Ishikawa (cell line): ENCODE data around the gene TRIM33.

Source experiments
- CEBPB ChIP-seq: IDR thresholded peaks from 2 replicates; pipeline ENCODE4 v1.6.1; 2012
- CREB1 ChIP-seq: IDR thresholded peaks from 2 replicates; pipeline ENCODE4 v1.6.1; 2012; ENCODE audit warnings: low read depth
- EGR1 ChIP-seq: IDR thresholded peaks from 2 replicates; pipeline ENCODE4 v1.6.1; 2012
- EP300 ChIP-seq: IDR thresholded peaks from 2 replicates; pipeline ENCODE4 v1.6.1; 2012; ENCODE audit warnings: borderline replicate concordance
- FOXM1 ChIP-seq: IDR thresholded peaks from 2 replicates; pipeline ENCODE4 v1.6.1; 2012; ENCODE audit warnings: low read depth, borderline replicate concordance
- MAX ChIP-seq: IDR thresholded peaks from 2 replicates; pipeline ENCODE4 v1.6.1; 2012
- NFIC ChIP-seq: IDR thresholded peaks from 2 replicates; pipeline ENCODE4 v1.6.1; 2012
- RAD21 ChIP-seq: IDR thresholded peaks from 2 replicates; pipeline ENCODE4 v1.6.1; 2012; ENCODE audit warnings: low read depth
- REST ChIP-seq: IDR thresholded peaks from 2 replicates; pipeline ENCODE4 v1.6.1; 2012; ENCODE audit warnings: low read depth, mild to moderate bottlenecking
- TAF1 ChIP-seq: IDR thresholded peaks from 2 replicates; pipeline ENCODE4 v1.6.1; 2012; ENCODE audit warnings: low read depth, mild to moderate bottlenecking
- TCF12 ChIP-seq: IDR thresholded peaks from 2 replicates; pipeline ENCODE4 v1.6.1; 2012; ENCODE audit warnings: low read depth
- TEAD4 ChIP-seq: IDR thresholded peaks from 2 replicates; pipeline ENCODE4 v1.6.1; 2012
- USF1 ChIP-seq: IDR thresholded peaks from 2 replicates; pipeline ENCODE4 v1.6.1; 2012
- YY1 ChIP-seq: IDR thresholded peaks from 2 replicates; pipeline ENCODE4 v1.6.1; 2012; ENCODE audit warnings: low read depth
- ZBTB7A ChIP-seq: IDR thresholded peaks from 2 replicates; pipeline ENCODE4 v1.6.1; 2012; ENCODE audit warnings: low read depth

Gene TRIM33

GRCh38 chr1:114495486-114495885, 15.5 kb downstream of the TRIM33 start:
- TF ChIP-seq EGR1, result no peak
- no peak for TF ChIP-seq TEAD4
- TF ChIP-seq NFIC, result no peak

GRCh38 chr1:114492978-114493377, 18.0 kb downstream of the TRIM33 start:
- no peak for TF ChIP-seq TEAD4
- TF ChIP-seq EP300, result no peak
- no peak for TF ChIP-seq EGR1
- no peak for TF ChIP-seq YY1
- no peak for TF ChIP-seq MAX
- TF ChIP-seq TCF12, result no peak
- no peak for TF ChIP-seq REST
- no peak for TF ChIP-seq FOXM1
- TF ChIP-seq RAD21, result no peak
- TF ChIP-seq NFIC, result no peak
- no peak for TF ChIP-seq USF1
- no peak for TF ChIP-seq CEBPB
- TF ChIP-seq ZBTB7A, result no peak
- no peak for TF ChIP-seq CREB1
- TF ChIP-seq TAF1, result no peak

GRCh38 chr1:114490274-114490693, 20.7 kb downstream of the TRIM33 start:
- TF ChIP-seq MAX (no peak), TEAD4 (no peak), REST (no peak), TCF12 (no peak), FOXM1 (no peak), NFIC (no peak), RAD21 (no peak), USF1 (no peak), CEBPB (no peak), TAF1 (no peak), ZBTB7A (no peak), EP300 (no peak), YY1 (no peak), CREB1 (no peak), EGR1 (no peak)

GRCh38 chr1:114488739-114489138, 22.3 kb downstream of the TRIM33 start:
- no peak for TF ChIP-seq REST
- no peak for TF ChIP-seq RAD21
- no peak for TF ChIP-seq TCF12
- no peak for TF ChIP-seq FOXM1
- TF ChIP-seq CEBPB, result no peak
- TF ChIP-seq ZBTB7A, result no peak
- no peak for TF ChIP-seq TEAD4
- TF ChIP-seq YY1, result no peak
- TF ChIP-seq NFIC, result no peak
- TF ChIP-seq MAX, result no peak
- TF ChIP-seq EP300, result no peak
- no peak for TF ChIP-seq EGR1
- no peak for TF ChIP-seq CREB1
- no peak for TF ChIP-seq TAF1
- TF ChIP-seq USF1, result no peak
